GM19324 (cell line): ENCODE results near the gene MICALL1.
"Not testable (repeated sequence)": the region's sequence is repeated elsewhere in the genome, so short reads cannot be mapped to it uniquely, and the experiment has no call there.

ENCODE experiments used
- ATAC-seq: cut with Tn5 transposase; IDR thresholded peaks from one replicate; pipeline ENCODE4 v1.9.1; 2021; ENCODE audit warnings: mild to moderate bottlenecking, moderate library complexity; ENCODE audit not compliant: unreplicated experiment, low FRiP score

MICALL1 gene

DNA sequence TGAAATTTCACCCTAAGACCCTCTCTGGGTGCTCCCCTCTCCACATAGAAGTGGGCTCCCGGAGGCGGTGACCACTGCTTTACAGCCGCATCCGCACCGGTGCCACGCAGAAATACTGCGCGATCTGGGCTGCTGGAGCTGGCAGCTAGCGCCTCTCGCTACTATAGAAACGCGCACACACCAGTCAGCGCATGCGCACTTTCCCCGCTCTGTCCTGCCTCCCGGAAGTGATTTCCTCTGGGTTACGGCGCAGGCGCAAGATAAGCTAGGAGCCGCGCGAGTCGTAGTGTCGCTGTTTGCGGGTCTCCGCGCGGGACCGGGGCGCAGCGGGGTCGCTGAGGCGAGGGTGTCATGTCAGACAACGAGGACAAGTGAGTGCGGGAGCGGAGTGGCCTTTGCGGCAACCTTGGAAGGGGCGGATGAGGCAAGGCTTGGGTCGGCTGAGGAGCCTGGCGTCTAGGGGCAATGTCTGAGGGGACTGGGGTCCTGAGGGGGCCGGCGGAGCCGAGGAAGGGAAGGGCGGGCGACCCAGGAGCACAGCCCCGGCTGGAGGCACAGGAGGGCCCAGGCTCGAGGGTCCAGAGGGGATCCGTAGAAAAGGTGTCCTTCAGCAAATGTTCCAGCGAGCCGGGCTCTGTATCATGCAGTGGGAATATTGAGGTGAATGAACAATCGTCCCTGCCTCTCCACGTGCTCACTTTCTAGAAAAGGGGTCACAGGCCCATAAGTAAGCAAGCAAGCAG lies 47.5 kb downstream of the MICALL1 start, which contains the start of the genes C22orf23 and POLR2F:
C22orf23 (minus strand) TSS at position 165 of the 743 bp plus-strand sequence. CDS start 452 bp downstream, outside the sequence.
POLR2F (plus strand) TSS at position 263 of the 743 bp plus-strand sequence; CDS start at position 352, 89 bp downstream.
- peak; percentile 93 for ATAC-seq

DNA sequence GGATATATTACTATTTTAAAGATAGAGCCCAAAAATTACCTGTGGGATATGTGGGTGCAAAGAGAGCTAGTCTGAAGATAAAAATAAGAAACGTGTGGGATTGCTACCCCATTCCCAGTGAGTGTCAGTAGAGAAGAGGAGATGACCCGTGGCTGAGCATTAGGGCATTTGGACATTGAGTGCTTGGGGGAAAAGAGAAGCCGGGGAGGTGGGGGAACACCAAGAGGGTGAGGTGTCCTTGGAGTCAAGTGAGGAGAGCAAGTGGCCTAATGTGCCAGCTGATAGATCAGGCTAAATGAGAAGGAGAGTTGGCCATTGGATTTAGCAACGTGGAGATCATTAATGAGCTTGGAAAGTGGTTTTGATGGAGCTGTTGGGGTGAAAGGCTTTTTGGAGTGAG lies 48.6 kb downstream of the MICALL1 start:
- no peak for ATAC-seq

DNA sequence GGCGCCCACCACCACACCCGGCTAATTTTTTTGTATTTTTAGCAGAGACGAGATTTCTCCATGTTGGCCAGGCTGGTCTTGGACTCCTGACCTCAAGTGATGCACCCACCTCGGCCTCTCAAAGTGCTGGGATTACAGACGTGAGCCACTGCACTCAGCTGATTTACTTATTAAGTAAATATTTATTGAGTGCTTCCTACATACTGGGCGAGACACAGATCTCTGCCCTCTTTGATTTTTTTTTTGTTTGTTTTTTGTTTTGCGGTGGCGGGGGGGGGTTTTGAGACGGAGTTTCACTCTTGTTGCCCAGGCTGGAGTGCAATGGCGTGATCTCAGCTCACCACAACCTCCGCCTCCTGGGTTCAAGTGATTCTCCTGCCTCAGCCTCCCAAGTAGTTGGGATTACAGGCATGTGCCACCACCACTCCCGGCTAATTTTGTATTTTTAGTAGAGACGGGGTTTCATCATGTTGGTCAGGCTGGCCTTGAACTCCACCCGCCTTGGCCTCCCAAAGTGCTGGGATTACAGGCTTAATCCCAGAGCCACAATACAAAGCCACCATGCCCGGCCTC lies 49.8 kb downstream of the MICALL1 start:
- ATAC-seq = not testable (repeated sequence)

DNA sequence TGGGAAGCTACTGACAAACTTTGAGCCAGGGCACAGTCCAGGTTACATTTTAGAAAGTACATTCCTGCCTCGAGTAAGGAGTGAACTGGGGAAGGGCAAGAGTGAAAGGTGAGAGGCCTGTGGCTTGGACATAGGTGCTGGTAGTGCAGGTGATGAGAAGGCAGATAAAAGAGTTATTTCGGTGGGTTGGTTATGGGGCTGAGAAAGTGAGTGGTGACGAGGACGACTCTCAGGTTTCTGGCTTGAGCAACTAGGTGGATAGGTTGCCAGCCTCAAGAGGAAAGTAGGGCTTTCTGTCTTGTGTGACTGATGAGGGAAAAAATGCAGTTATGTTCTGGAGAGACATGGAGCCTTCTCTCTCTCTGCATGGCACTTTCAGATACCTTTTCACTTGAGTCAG lies 51.1 kb downstream of the MICALL1 start:
- ATAC-seq = no peak

DNA sequence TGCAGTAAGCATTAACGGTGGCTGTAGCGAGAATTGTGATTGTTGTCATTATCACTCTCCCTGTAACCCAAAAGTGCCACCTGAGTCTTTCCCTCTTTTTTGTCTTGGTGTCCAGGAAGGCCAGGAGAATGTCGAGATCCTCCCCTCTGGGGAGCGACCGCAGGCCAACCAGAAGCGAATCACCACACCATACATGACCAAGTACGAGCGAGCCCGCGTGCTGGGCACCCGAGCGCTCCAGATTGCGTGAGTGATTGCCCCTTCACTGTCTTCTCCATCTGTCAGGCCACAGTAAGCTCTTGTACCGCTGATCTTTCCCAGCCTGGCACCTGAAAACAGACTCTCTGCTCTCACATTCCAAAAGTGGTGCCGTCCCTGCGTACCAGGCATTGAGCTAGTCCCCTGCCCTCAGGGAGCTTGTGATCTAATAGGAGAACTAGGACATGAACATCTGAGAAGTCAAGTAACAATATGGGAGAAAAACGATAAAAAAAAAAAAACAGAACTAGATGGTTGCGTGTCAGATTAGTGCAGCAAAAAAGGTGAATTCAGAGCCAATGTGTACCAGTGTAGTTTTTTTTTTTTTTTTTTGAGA lies 53.2 kb downstream of the MICALL1 start:
- ATAC-seq = no peak

DNA sequence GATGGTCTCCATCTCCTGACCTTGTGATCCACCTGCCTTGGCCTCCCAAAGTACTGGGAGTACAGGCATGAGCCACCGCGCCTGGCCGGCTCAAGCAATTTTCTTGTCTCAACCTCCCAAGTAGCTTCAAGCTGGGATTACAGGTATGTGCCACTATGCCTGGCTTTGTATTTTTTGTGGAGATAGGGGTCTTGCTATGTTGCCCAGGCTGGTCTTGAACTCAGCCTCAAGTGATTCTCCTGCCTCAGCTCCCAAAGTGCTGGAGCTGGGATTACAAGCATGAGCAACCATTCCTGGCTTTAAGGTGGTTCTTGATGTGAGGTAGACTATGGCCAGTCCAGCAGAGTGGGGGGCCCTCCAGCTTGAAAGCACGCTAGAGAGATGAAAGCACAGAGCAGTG lies 55.0 kb downstream of the MICALL1 start:
- ATAC-seq = no peak

DNA sequence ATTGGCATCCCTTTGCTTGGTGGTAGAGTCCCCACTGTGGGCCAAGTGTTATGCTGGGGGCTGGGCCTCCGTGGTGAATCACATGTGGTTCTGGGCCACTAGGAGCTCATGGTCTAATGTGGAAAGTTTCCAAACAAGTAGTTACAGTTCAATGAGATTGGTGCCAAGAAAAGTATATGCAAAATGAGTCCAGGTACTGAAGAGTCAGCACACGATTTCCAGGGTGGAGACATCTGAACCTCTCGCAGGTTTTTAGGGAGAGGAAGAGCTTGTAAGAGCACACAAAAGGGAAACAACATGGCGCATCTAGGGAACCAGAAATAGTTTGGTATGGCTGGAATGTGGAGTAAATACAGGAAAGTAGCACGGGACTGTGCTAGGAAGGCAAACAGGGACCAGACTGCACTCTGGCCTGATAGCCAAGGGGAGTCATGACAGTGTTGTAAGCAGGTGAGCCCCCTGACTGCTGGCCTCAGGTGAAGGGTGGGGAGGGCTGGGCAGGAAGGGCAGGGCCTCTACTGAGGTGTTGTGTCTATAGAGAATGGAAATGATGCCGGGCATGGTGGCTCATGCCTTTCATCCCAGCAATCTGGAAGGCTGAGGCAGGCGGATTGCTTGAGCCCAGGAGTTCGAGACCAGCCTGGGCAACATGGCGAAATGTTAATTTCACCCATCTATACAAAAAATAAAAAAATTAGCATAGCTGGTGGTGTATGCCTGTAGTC lies 60.0 kb downstream of the MICALL1 start:
- no peak for ATAC-seq

DNA sequence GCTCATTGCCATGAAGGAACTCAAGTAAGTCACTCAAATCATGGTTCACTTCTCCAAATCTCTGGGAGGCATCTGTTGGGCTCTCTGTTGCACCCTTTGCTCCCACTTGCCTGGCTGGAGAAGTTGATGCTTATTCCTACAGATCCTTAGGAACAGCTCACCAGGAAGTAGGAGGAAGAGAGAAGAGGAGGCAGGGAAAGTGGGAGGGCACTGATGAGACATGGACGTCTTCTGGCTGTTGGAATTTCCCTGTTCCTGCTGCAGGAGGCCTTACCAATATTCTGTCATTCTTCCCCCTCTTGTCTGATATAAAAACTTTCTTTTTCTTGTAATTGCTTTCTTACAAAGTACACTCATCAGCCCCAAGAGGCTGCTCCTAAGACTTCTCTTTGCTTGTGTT lies 61.0 kb downstream of the MICALL1 start:
- no peak for ATAC-seq

DNA sequence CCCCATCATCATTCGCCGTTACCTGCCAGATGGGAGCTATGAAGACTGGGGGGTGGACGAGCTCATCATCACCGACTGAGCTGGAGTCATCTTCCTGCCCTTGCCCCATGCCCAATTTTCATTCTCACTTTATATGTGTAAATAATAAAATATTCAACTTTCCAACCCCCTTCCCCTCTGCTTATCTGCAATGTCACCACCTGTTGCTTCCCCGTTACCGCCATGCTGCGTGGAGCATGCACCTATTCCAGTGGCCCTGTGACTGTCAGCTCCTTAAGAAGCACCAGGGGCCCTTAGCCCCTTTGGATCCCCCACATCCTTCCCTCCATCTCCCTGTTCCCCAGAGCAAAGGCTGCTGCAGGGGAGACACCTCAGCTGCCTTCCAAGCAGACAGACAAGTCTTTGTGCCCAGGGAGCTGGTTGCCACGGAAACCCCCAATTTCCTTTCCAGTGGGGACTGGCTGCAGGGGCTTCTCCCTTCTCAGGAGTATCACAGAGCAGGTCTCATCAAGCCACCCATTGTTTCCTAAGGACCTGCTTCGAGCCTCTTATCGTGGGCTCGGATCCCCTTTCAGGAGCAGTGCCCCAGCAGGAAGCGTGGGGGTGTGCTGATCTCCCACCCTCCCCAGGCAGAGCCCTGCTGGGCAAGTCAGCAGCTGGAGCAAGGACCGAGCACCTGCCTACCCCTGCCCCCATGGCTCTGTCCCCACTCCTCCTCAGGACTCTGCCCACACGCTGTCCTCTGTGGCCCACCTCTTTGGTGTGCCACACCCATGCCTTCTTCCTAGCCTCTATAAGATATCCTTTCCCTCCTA lies 61.7 kb downstream of the MICALL1 start:
- no peak for ATAC-seq

DNA sequence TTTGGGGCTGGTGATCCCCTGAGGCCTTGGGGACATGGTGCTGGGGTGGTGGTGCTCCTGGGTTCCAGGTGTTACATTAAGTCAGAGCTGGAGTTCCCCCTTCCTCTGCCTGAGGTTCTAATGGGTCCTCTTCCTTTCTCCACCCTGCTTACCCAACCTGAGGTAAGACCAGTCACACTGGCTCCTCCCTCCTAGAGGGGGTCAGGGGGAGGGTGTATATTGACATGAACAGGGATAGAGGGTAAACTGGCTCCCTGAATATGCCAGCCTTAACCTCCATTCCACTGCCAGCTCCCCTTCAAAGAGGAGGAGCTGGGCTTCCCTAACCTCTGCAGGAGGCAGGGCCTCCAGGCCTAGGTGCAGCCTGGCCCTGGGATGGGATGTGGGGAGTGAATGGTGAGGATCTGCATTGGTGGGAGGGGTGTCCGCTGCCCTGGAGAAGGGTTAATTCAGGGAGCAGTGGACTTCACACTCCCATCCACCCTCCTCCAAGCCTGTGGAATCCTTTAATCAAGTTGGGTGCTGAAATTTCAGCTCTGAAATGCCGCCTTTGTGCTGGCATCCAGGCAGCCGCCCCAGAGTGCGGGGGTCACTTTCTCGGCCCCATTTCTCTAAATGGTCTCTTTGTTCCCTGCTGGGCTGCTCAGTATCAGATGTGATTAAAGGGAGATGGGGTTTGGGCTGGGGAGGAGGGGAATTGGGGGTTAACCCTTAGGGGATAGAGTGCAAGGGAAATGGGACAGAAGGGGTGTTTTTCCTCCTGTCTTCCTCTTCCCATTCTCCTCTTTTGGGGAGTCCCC lies 62.6 kb downstream of the MICALL1 start:
- ATAC-seq = no peak

DNA sequence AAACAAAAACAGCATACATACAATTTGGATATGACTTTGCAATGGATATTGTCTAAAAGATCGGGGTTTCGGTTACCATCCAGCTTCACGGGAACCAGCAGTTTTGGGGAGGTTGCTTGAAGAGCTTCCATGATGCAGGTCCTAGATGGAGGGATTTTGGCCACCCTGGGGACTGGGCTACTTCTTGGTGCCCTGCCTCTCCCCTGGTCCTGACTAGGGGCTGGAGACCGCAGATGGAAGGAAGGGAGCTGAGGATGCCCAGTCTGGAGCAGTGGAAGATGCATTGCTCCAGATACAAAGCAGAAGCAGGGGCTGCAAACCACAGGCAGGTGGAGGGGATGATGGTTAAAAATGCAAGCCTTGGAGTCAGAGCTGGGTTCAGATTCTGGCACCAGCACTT lies 64.8 kb downstream of the MICALL1 start:
- no peak for ATAC-seq

DNA sequence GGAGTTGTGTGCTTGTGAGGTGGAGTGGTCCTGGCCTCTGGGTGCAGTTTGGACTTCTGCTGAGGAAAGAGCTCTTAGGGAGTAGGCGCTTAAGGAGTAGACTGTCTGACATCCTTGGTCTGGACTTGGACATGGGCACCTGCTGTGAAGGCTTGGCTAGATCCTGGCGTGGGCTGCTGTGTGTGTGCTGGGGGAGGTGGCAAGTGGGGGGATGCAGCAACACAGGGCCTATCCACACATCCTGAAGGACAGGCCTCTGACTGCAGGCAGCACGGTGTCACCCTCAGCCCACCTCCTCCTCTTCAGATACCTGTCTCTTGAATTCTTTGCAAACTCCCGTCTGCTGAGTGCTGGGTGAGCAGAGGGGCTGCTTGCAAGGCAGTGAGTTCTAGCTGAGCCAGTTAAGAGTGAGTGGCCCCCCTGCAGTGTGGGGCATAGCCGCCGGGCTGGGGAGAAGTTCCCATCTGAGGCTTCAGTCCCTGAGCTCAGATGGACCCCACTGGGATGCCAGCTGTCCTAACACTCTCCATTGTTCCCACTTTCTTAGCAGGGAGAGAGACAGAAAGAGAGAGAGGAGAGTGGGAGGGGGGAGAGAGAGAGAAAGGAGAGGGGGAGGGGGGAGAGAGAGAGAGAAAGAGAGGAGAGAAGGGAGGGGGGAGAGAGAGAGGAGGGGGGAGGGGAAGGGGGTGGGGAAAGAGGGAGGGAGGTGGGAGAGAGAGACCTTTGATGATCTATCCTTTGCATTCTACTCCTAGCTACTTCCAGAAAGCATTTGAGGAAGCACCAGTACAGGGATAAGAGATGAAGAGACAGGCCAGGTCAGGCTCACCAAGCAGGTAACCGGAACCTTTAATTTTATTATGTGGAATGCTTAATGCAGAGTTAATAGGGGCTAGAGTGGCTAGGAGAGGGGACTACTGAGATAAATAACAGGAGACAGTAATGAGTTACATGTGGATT lies 65.7 kb downstream of the MICALL1 start:
- no peak for ATAC-seq

DNA sequence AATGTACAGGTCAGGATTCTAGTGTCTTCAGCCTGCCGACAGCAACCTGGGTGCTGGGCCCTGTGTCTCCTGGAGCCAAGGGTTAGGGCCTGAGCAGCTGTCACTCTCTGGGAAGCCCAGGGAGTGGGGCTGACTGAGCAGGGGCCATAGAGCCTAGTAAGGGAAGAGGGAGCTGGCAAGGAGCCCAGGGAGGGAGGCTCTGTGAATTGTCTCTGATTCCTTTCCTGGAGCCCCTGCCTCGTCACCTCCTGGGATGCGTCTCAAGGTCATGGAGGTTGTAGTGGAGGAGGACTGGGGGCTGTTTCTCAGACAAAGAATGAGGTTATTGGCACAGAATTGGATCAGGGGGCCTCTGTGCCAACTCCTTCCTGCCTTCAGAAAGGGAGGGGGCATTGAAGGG lies 66.4 kb downstream of the MICALL1 start:
- ATAC-seq = no peak

DNA sequence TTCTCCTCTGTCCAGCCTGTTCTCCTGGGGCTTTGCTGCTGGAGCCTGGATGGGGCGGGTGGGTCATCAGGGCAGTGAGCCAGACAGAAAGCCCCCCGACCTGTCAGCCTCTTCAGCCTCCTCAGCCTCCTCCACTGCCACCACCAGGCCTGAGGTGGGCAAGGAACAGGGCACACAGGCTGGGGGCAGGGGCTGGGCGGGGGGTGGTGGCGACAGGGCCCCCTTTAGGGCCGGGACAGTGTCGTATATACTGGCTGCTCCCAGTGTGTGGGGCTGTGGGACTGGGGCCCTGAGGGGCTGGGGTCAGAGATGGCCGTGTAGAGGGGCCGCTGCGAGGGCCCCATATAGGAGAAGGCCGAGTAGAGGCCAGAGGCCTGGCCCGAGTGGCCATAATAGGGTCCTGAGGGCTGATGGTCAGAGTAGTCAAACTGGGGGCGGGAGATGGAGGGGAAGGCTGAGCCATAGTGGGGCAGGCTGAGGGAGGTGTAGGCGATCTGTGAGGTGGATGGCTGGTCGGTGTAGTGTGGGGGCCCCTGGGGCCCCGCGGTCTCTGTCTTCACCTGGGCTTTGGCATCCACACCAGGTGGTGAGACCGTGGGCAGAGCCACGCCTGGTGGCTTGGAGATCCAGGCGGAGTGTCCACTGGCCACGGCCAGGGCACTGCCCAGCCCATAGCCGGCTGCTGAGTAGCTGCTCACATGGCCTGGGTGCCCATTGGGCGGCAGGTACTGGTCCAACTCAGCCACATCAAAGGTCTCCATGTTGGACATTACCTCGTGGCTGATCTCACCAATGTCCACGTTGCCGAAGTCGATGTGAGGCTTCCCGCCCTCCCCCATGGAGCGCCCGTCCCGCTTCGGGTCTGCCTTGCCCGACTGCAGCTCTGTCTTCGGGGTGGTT lies 67.4 kb downstream of the MICALL1 start:
- ATAC-seq = no peak

DNA sequence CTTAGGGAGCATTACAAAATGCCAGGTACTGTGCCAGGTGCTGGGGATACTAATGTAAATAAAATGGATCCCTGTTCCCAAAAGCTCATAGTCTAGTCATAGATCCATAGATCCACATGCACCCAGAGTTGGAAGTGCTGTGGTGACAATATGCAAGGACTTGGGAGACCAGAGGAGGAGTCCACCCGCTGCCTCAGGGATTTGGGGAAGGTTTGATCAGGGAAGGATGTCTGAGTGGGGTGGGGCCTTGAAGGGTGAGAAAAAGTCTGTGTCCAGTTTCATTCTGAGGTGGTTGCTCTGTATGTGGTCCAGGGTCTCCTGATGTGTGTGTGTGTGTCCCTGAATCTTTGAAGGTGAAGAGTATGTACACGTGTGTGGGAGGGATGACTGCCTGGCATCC lies 69.1 kb downstream of the MICALL1 start:
- ATAC-seq = no peak

DNA sequence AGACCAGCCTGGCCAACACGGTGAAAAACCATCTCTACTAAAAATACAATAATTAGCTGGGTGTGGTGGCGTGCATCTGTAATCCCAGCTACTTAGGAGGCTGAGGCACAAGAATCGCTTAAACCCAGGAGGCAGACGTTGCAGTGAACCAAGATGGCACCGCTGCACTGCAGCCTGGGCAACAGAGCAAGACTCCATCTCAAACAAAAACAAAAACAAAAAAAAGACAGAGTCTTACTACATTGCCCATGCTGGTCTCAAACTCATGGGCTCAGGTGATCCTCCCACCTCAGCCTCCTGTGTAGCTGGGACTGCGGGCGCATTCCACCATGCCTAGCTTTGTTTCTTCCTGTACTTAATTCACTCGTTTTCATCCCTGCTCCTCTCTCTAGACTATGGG lies 69.9 kb downstream of the MICALL1 start:
- not testable (repeated sequence) for ATAC-seq

DNA sequence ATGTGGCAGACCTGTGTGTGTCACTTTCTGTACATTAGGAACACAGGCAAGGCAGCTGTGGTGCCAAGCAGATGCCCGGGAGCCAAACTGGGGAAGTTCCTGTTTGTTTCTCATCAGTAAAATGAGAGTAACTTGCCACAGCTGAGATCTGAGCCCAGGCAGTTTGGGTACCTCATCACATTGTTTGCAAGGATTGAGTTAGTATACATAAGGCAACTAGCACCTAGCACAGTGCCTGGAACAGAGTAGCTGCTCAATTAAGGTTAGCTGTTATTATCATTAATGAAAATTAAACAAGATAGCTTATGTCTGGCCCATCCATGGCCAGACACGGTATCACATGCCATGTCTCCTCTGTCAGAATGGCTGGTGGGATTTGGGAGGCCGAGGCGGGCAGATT lies 70.5 kb downstream of the MICALL1 start:
- no peak for ATAC-seq
